K562 (cell line): Measurements from ENCODE around the gene MAPKAPK2. TPM values are rescaled to one million over a fixed set of nuclear protein-coding genes. Genes with fewer than 3 reads are reported as not detected.

ENCODE experiments used
- ADNP ChIP-seq: fragments of 200-800 bp; sonication (Bioruptor generic); IDR thresholded peaks from 2 replicates; pipeline ENCODE4 v1.6.1; 2016; ENCODE audit warnings: missing genetic modification characterization, missing compliant biosample characterization
- CBFB ChIP-seq: sonication (generic); formaldehyde crosslinking; IDR thresholded peaks from 2 replicates; pipeline ENCODE4 v1.4.0; 2020; ENCODE audit warnings: mild to moderate bottlenecking, missing genetic modification reagents
- CHD1 ChIP-seq: fragments of 200-600 bp; sonication (generic); IDR thresholded peaks from one replicate; pipeline ENCODE4 v1.6.1; 2012; ENCODE audit warnings: mild to moderate bottlenecking, moderate library complexity, low read length, inconsistent platforms
- CHD2 ChIP-seq: IDR thresholded peaks from 2 replicates; pipeline ENCODE4 v1.6.1; 2011; ENCODE audit warnings: low read depth, low read length
- DNMT1 ChIP-seq: fragments of 450-650 bp; IDR thresholded peaks from 2 replicates; pipeline ENCODE4 v1.6.1; 2016; ENCODE audit warnings: antibody characterized with exemption, mild to moderate bottlenecking
- E2F3 ChIP-seq: fragments of 250-450 bp; sonication (Bioruptor Pico); IDR thresholded peaks from 2 replicates; pipeline ENCODE4 v1.4.0; 2020; ENCODE audit warnings: mild to moderate bottlenecking
- EP300 ChIP-seq: IDR thresholded peaks from 2 replicates; pipeline ENCODE4 v1.6.1; 2012; ENCODE audit warnings: low read length, improper control_type of control experiment
- ETV1 ChIP-seq: fragments of 450-650 bp; conservative IDR thresholded peaks from 2 replicates; pipeline ENCODE4 v1.6.1; 2016; ENCODE audit warnings: missing genetic modification characterization, control low read depth, low read depth, missing compliant biosample characterization
- ETV5 ChIP-seq: sonication (generic); formaldehyde crosslinking; IDR thresholded peaks from 2 replicates; pipeline ENCODE4 v1.4.0; 2020; ENCODE audit warnings: low read depth, mild to moderate bottlenecking, missing genetic modification reagents
- FOXO4 ChIP-seq: fragments of 450-650 bp; formaldehyde crosslinking; IDR thresholded peaks from 2 replicates; pipeline ENCODE4 v1.4.0; 2020; ENCODE audit warnings: mild to moderate bottlenecking, moderate library complexity
- HOMEZ ChIP-seq: fragments of 250-450 bp; sonication (Bioruptor Pico); IDR thresholded peaks from 2 replicates; pipeline ENCODE4 v1.4.0; 2020; ENCODE audit warnings: mild to moderate bottlenecking, moderate library complexity
- MED1 ChIP-seq: sonication (generic); formaldehyde crosslinking; IDR thresholded peaks from 2 replicates; pipeline ENCODE4 v1.8.1; 2023; ENCODE audit warnings: missing genetic modification reagents, borderline replicate concordance
- PHB ChIP-seq: fragments of 250-450 bp; sonication (Bioruptor Pico); IDR thresholded peaks from 2 replicates; pipeline ENCODE4 v1.5.0; 2021
- PRDM10 ChIP-seq: fragments of 450-650 bp; IDR thresholded peaks from 2 replicates; pipeline ENCODE4 v1.6.1; 2018; ENCODE audit not compliant: partially characterized antibody
- RB1 ChIP-seq: fragments of 450-650 bp; IDR thresholded peaks from 2 replicates; pipeline ENCODE4 v1.6.1; 2017; ENCODE audit warnings: low read depth, mild to moderate bottlenecking
- RBM34 ChIP-seq: fragments of 200-400 bp; formaldehyde crosslinking; IDR thresholded peaks from 2 replicates; pipeline ENCODE4 v1.6.1; 2018; ENCODE audit warnings: low read length, borderline replicate concordance; ENCODE audit not compliant: insufficient read depth
- STAG1 ChIP-seq: sonication (generic); formaldehyde crosslinking; IDR thresholded peaks from 2 replicates; pipeline ENCODE4 v1.5.0; 2020; ENCODE audit warnings: missing genetic modification reagents, borderline replicate concordance
- U2AF2 ChIP-seq: fragments of 200-400 bp; formaldehyde crosslinking; optimal IDR thresholded peaks from 2 replicates; pipeline ENCODE3; 2017; ENCODE audit warnings: low read depth, mild to moderate bottlenecking, low read length
- ZBTB12 ChIP-seq: fragments of 250-450 bp; sonication (Bioruptor Pico); IDR thresholded peaks from 2 replicates; pipeline ENCODE4 v1.4.0; 2020
- ZSCAN32 ChIP-seq: fragments of 450-650 bp; formaldehyde crosslinking; IDR thresholded peaks from 2 replicates; pipeline ENCODE4 v1.4.0; 2020; ENCODE audit warnings: mild to moderate bottlenecking, moderate library complexity
- polyA plus RNA-seq, 8 experiments: library from polyadenylated mRNA; depleted of rRNA in 4 of 8; stranded (reverse) in 5 of 8; unstranded in 3 of 8; fragments of >200 nt; fragmentation: Nextera tagmentation in 2 of 8; fragmentation: Illumina TruSeq in 1 of 8; extraction: Ambion mirVana in 2 of 8; extraction: Trizol in 1 of 8; gene quantifications; 2 replicates each; pipeline versions ENCODE4 v1.2.1 to v1.2.3, GENCODE V29; 2011 to 2014; ENCODE audit warnings: inconsistent platforms in 1 of 8, missing spikeins in 1 of 8
- total RNA-seq, 7 experiments: library from RNA; depleted of rRNA in 6 of 7; stranded (reverse); fragments of >200 nt in 6 of 7; fragmentation: Illumina TruSeq in 2 of 7; extraction: Trizol in 2 of 7; gene quantifications; 2 replicates each; pipeline versions ENCODE4 v1.2.1 to v1.2.3, GENCODE V29; 2011 to 2021; ENCODE audit warnings: low replicate concordance in 1 of 7

Gene MAPKAPK2
- total and polyA plus RNA-seq, 9 of the 15 experiments (the other 6 are each of a cell fraction or from before 2014, with no cell fraction given): 0.63 to 94.2 (median 52.1) TPM

- TF ChIP-seq PRDM10 (no peak), ZSCAN32 (CRISPR knock-in tag) (no peak), CHD2 (no peak), EP300 (peak; percentile 75), E2F3 (CRISPR knock-in tag) (no peak), ETV1 (tag) (peak; percentile 82), ZBTB12 (CRISPR knock-in tag) (no peak), FOXO4 (CRISPR knock-in tag) (no peak), RBM34 (no peak), ADNP (no peak), PHB (CRISPR knock-in tag) (no peak), ETV5 (CRISPR knock-in tag) (peak; percentile 94), STAG1 (CRISPR knock-in tag) (no peak), DNMT1 (no peak), CBFB (CRISPR knock-in tag) (no peak), U2AF2 (no peak), RB1 (peak; percentile 49; the same call in 1 of the 2 replicates), MED1 (CRISPR knock-in tag) (no peak), CHD1 (no peak), HOMEZ (CRISPR knock-in tag) (no peak)
Observed at GRCh38 chr1:206766251-206766856, 81.6 kb downstream of the MAPKAPK2 start (continued).
